Measurements from ENCODE around the gene TEKT3. TPM values are rescaled to one million over a fixed set of nuclear protein-coding genes. Genes with fewer than 3 reads are reported as not detected.

TEKT3 gene
- total and polyA plus RNA-seq, 2 donors (not counting 3 experiments of a cell fraction or from before 2014, with no cell fraction given), result 0.28 TPM; not detected in 1

GRCh38 chr17:15278924-15279477 lies 62.4 kb downstream of the TEKT3 start:
- FAIRE-seq, result no peak
- Histone ChIP-seq H3K4me1 (ENCODE audit: control insufficient read depth, extremely low read depth, insufficient read depth, low read length) (no peaks in the 10 kb centered on the region), H3K4me2 (ENCODE audit: insufficient read depth, low read length) (no peak overlapping the region)

More at GRCh38 chr17:15278924-15279477, 62.4 kb downstream of the TEKT3 start:
- intact Hi-C loops (cut with micrococcal nuclease), result no loop called here
- ChIA-PET POLR2A (no interaction called here), CTCF (interaction anchor here (1.8 kb wide), 1 partner anchor 224 kb away, joined by 5 read pairs; no protein-coding TSS in a partner anchor)
- no peak overlapping the region for H3K9ac ChIP-seq (replicated peaks; ENCODE audit: extremely low read depth, insufficient read depth, low read length)
- dilution Hi-C loops (cut with MboI; ENCODE audit: extremely low pct_ligation_motif_present, low sequenced_read_pairs), result no loop called here
- no peaks in the 10 kb centered on the region for H4K20me1 ChIP-seq (replicated peaks; ENCODE audit: control insufficient read depth, extremely low read depth, insufficient read depth, low read length)
- peak; percentile 19 for DNase-seq (ENCODE audit: low read depth, low spot score)
- H3K79me2 ChIP-seq (ENCODE audit: control insufficient read depth, insufficient read depth, low read length), result no peaks in the 10 kb centered on the region
- H3K27me3 ChIP-seq (ENCODE audit: control insufficient read depth in 2 of 2, insufficient read depth in 2 of 2, low read length in 2 of 2), result peaks cover 0 to 3% of the 10 kb centered on the region in 2 experiments
- BruUV-seq (replicated peaks), result no TSS peak
- H2AFZ ChIP-seq (ENCODE audit: low read depth, low read length), result no peak overlapping the region
- no peak overlapping the region for H3K4me3 ChIP-seq (replicated peaks in 1 of 3; ENCODE audit: insufficient read depth in 1 of 3, low read depth in 1 of 3, low read length in 3 of 3)
- H3K27ac ChIP-seq (ENCODE audit: insufficient read depth, low read depth, low read length), result no peak overlapping the region
- TF ChIP-seq POLR2A (IDR thresholded peaks at IDR 0.05; ENCODE audit: low read depth, low read length) (no peak), FOS (IDR thresholded peaks at IDR 0.05; ENCODE audit: borderline replicate concordance, insufficient read depth, low read length) (no peak), MYC (IDR thresholded peaks at IDR 0.05; ENCODE audit: low read depth, low read length) (no peak), JUN (IDR thresholded peaks at IDR 0.05; ENCODE audit: borderline replicate concordance, insufficient read depth, insufficient read length, low read depth) (no peak), EZH2 (IDR thresholded peaks at IDR 0.05; ENCODE audit: borderline replicate concordance, low read depth, low read length, severe bottlenecking) (no peak), GATA2 (IDR thresholded peaks at IDR 0.05; ENCODE audit: insufficient read depth, insufficient read length, low read depth, low read length) (no peak), CTCF (IDR thresholded peaks at IDR 0.05; ENCODE audit: extremely low read depth in 1 of 2, insufficient read depth in 1 of 2, low read depth in 1 of 2, low read length in 2 of 2) (no peak), POLR2AphosphoS5 (IDR thresholded peaks at IDR 0.05; ENCODE audit: insufficient read depth, low read depth, low read length) (no peak)
- TF ChIP-seq, protein P1, sequence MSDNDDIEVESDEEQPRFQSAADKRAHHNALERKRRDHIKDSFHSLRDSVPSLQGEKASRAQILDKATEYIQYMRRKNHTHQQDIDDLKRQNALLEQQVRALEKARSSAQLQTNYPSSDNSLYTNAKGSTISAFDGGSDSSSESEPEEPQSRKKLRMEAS (IDR thresholded peaks at IDR 0.05; ENCODE audit: insufficient read depth, insufficient read length), result no peak
- no peaks in the 10 kb centered on the region for H3K9me1 ChIP-seq (replicated peaks; ENCODE audit: control insufficient read depth, extremely low read depth, insufficient read depth, low read length)
- no peaks in the 10 kb centered on the region for H3K36me3 ChIP-seq (ENCODE audit: control insufficient read depth in 2 of 2, extremely low read depth in 1 of 2, insufficient read depth in 2 of 2, low read length in 2 of 2)
- H3K9me3 ChIP-seq (replicated peaks; ENCODE audit: control insufficient read depth, insufficient read depth, low read length), result no peaks in the 10 kb centered on the region
